Liver (tissue), 9 donors: ENCODE data around the gene IGSF6. TPM values are rescaled to one million over a fixed set of nuclear protein-coding genes. Genes with fewer than 3 reads are reported as not detected.

Experiments
- DNase-seq: peaks from one replicate; pipeline ENCODE4 v3.0.0-alpha.2; 2017; ENCODE audit warnings: low spot score
- H3K27ac ChIP-seq, 2 donors: one replicate each; pipeline ENCODE4 v1.7.0; 2013; ENCODE audit warnings: inconsistent platforms in 2 of 2, low read length in 2 of 2, control low read depth in 1 of 2, low read depth in 1 of 2, mild to moderate bottlenecking in 1 of 2
- H3K27me3 ChIP-seq, 4 donors: one replicate each; pipeline versions ENCODE4 v1.6.1 to v1.7.0; 2013; ENCODE audit warnings: low read length in 3 of 4, inconsistent platforms in 1 of 4, mild to moderate bottlenecking in 1 of 4, moderate library complexity in 1 of 4; ENCODE audit not compliant: control insufficient read depth in 4 of 4, insufficient read depth in 4 of 4
- H3K36me3 ChIP-seq, 4 donors: one replicate each; pipeline versions ENCODE4 v1.6.1 to v1.7.0; 2013; ENCODE audit warnings: low read length in 3 of 4, mild to moderate bottlenecking in 3 of 4, low read depth in 1 of 4, moderate library complexity in 1 of 4; ENCODE audit not compliant: control insufficient read depth in 4 of 4, insufficient read depth in 3 of 4
- H3K4me1 ChIP-seq, 4 donors: one replicate each; pipeline versions ENCODE4 v1.6.1 to v1.7.0; 2013; ENCODE audit warnings: low read length in 3 of 4, mild to moderate bottlenecking in 3 of 4, moderate library complexity in 1 of 4; ENCODE audit not compliant: control insufficient read depth in 4 of 4, insufficient read depth in 4 of 4
- H3K4me3 ChIP-seq, 3 donors: one replicate each; pipeline versions ENCODE4 v1.6.1 to v1.7.0; 2013; ENCODE audit warnings: low read length in 3 of 3, control low read depth in 1 of 3, low read depth in 1 of 3, mild to moderate bottlenecking in 1 of 3
- H3K9ac ChIP-seq, 2 donors: one replicate each; pipeline ENCODE4 v1.7.0; 2013; ENCODE audit warnings: low read length in 2 of 2, mild to moderate bottlenecking in 2 of 2, moderate library complexity in 2 of 2, control low read depth in 1 of 2, low read depth in 1 of 2
- H3K9me3 ChIP-seq, 4 donors: one replicate each; pipeline versions ENCODE4 v1.6.1 to v1.7.0; 2013; ENCODE audit warnings: low read length in 3 of 4; ENCODE audit not compliant: control insufficient read depth in 4 of 4
- EGR1 ChIP-seq, 2 donors: IDR thresholded peaks; 2 replicates each; pipeline ENCODE4 v1.6.1; 2016 to 2018; ENCODE audit warnings: antibody characterized with exemption in 2 of 2, low read depth in 2 of 2
- FOXA2 ChIP-seq: IDR thresholded peaks from 2 replicates; pipeline ENCODE4 v1.6.1; 2016; ENCODE audit warnings: antibody characterized with exemption
- GABPA ChIP-seq, 2 donors: IDR thresholded peaks in 1 of 2; conservative IDR thresholded peaks in 1 of 2; 2 replicates each; pipeline ENCODE4 v1.6.1; 2016; ENCODE audit warnings: antibody characterized with exemption in 2 of 2, mild to moderate bottlenecking in 1 of 2, moderate library complexity in 1 of 2
- JUND ChIP-seq, 2 donors: IDR thresholded peaks; 2 replicates each; pipeline ENCODE4 v1.6.1; 2016; ENCODE audit warnings: antibody characterized with exemption in 2 of 2
- NR2F2 ChIP-seq: IDR thresholded peaks from 2 replicates; pipeline ENCODE4 v1.6.1; 2016; ENCODE audit warnings: antibody characterized with exemption
- TAF1 ChIP-seq: conservative IDR thresholded peaks from 2 replicates; pipeline ENCODE4 v1.6.1; 2016; ENCODE audit warnings: antibody characterized with exemption, mild to moderate bottlenecking
- YY1 ChIP-seq: IDR thresholded peaks from 2 replicates; pipeline ENCODE4 v1.6.1; 2016; ENCODE audit warnings: antibody characterized with exemption, mild to moderate bottlenecking
- WGBS: extraction: QIAGEN DNeasy Blood & Tissue Kit; methylation state at CpG from one replicate; pipeline ENCODE4 v1.1.7; 2013; 5-methylcytosine and 5-hydroxymethylcytosine counted together
- polyA plus RNA-seq, 2 donors: library from polyadenylated mRNA; stranded (reverse) in 1 of 2; unstranded in 1 of 2; fragments of 200-250 nt in 1 of 2; fragments of >200 nt in 1 of 2; fragmentation: Nextera tagmentation in 1 of 2; extraction: Ambion mirVana in 1 of 2; gene quantifications; one replicate each; pipeline versions ENCODE4 v1.2.1 to v1.2.3, GENCODE V29; 2013 to 2015
- total RNA-seq, 2 donors: library from RNA; depleted of rRNA; stranded (reverse); fragments of >200 nt; gene quantifications; one replicate each; pipeline ENCODE4 v1.2.3, GENCODE V29; 2014
- TF ChIP-seq, protein P1 (sequence below): IDR thresholded peaks from 2 replicates; pipeline ENCODE4 v1.6.1; 2016; ENCODE audit warnings: antibody characterized with exemption
- TF ChIP-seq, protein P2 (sequence below): IDR thresholded peaks from 2 replicates; pipeline ENCODE4 v1.6.1; 2016; ENCODE audit warnings: antibody characterized with exemption
- TF ChIP-seq, protein P3 (sequence below): IDR thresholded peaks from 2 replicates; pipeline ENCODE4 v1.6.1; 2016; ENCODE audit warnings: antibody characterized with exemption
- TF ChIP-seq, protein P4 (sequence below): IDR thresholded peaks from 2 replicates; pipeline ENCODE4 v1.6.1; 2016; ENCODE audit warnings: antibody characterized with exemption, mild to moderate bottlenecking
- TF ChIP-seq, protein P5 (sequence below): fragments of 150-350 bp; IDR thresholded peaks from 2 replicates; pipeline ENCODE4 v1.5.1; 2017; ENCODE audit warnings: improper control_type of control experiment, low read depth, low read length; ENCODE audit not compliant: missing input control
- donor health status: healthy.
- donor health status: healthy.
- donor health status: healthy.
- donor health status: healthy.
- donor health status: healthy.

Gene IGSF6
- total and polyA plus RNA-seq, 4 donors, result 2.6 to 27.3 (median 5.4) TPM

DNA sequence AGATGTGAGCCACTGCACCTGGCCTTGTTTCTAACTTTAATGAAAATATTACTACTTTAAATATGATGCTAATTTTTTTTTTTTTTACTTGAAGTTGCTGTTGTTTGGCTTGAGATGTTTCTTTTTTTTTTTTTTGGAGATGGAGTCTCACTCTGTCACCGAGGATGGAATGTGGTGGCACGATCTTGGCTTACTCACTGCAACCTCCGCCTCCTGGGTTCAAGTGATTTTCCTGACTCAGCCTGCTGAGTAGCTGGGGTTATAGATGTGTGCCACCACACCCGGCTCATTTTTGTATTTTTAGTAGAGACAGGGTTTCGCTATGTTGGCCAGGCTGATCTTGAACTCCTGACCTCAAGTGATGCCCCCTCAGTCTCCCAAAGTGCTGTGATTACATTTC, 23.6 kb downstream of the IGSF6 start:
- TF ChIP-seq, protein P1, sequence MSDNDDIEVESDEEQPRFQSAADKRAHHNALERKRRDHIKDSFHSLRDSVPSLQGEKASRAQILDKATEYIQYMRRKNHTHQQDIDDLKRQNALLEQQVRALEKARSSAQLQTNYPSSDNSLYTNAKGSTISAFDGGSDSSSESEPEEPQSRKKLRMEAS, result no peak
- 96% methylated on average over 5 of the region's 5 CpGs for WGBS
- peaks cover 0 to 7% (median 3%) of the 10 kb centered on the region in 4 donors for H3K4me1 ChIP-seq

DNA sequence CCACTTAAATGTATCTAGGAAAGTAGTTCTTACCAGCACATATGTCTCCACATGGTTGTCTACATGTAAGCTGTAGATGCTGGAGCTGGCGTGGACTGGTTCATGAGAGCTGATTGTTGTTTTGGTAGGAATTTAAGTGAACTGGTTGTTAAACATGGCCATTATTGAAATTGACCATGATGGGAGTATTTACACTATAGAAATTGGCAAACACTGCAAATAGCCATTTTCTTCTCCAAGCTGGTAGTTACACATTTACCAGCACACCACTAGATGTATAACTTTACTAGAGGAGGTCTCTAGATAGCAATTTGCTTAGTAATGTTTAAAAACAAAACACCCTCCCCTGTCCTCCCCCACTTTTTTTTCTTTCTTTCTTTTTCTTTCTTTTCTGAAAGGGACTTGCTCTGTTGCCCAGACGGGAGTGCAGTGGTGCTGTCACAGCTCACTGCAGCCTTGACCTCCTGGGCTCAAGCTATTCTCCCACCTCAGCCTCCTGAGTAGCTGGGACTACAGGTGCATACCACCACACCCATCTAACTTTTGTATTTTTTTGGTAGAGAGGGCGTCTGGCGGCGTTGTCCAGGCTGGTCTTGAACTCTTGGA, 24.2 kb downstream of the IGSF6 start:
- Histone ChIP-seq H3K36me3 (peaks cover 2 to 13% (median 9%) of the 10 kb centered on the region in 4 donors), H3K9ac (no peak overlapping the region)

More for the DNA sequence above, 23.6 kb downstream of the IGSF6 start:
- no peak overlapping the region for H3K27ac ChIP-seq
- H3K4me3 ChIP-seq, result no peak overlapping the region
- no peaks in the 10 kb centered on the region for H3K9me3 ChIP-seq
- H3K36me3 ChIP-seq, result peaks cover 2 to 13% (median 9%) of the 10 kb centered on the region in 4 donors
- H3K27me3 ChIP-seq, result no peaks in the 10 kb centered on the region
- H3K9ac ChIP-seq, result no peak overlapping the region
- no peak for DNase-seq

More for the DNA sequence above, 24.2 kb downstream of the IGSF6 start:
- no peak overlapping the region for H3K27ac ChIP-seq
- WGBS, result 98% methylated on average over 5 of the region's 5 CpGs
- no peak for DNase-seq
- peaks cover 0 to 7% (median 3%) of the 10 kb centered on the region in 4 donors for H3K4me1 ChIP-seq
- H3K9me3 ChIP-seq, result no peaks in the 10 kb centered on the region
- no peak overlapping the region for H3K4me3 ChIP-seq
- no peak for TF ChIP-seq EGR1 (IDR thresholded peaks at IDR 0.05; ENCODE audit: low read depth in 2 of 2)
- no peak for TF ChIP-seq FOXA2
- no peak for TF ChIP-seq NR2F2
- TF ChIP-seq, protein P2, sequence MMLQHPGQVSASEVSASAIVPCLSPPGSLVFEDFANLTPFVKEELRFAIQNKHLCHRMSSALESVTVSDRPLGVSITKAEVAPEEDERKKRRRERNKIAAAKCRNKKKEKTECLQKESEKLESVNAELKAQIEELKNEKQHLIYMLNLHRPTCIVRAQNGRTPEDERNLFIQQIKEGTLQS, result no peak
- no peak for TF ChIP-seq GABPA (IDR thresholded peaks at IDR 0.05 in 1 of 2, conservative IDR thresholded peaks at IDR 0.05 in 1 of 2)
- no peak for TF ChIP-seq TAF1
- no peak for TF ChIP-seq YY1
- TF ChIP-seq, protein P3, sequence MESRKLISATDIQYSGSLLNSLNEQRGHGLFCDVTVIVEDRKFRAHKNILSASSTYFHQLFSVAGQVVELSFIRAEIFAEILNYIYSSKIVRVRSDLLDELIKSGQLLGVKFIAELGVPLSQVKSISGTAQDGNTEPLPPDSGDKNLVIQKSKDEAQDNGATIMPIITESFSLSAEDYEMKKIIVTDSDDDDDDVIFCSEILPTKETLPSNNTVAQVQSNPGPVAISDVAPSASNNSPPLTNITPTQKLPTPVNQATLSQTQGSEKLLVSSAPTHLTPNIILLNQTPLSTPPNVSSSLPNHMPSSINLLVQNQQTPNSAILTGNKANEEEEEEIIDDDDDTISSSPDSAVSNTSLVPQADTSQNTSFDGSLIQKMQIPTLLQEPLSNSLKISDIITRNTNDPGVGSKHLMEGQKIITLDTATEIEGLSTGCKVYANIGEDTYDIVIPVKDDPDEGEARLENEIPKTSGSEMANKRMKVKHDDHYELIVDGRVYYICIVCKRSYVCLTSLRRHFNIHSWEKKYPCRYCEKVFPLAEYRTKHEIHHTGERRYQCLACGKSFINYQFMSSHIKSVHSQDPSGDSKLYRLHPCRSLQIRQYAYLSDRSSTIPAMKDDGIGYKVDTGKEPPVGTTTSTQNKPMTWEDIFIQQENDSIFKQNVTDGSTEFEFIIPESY, result no peak
- TF ChIP-seq, protein P4, sequence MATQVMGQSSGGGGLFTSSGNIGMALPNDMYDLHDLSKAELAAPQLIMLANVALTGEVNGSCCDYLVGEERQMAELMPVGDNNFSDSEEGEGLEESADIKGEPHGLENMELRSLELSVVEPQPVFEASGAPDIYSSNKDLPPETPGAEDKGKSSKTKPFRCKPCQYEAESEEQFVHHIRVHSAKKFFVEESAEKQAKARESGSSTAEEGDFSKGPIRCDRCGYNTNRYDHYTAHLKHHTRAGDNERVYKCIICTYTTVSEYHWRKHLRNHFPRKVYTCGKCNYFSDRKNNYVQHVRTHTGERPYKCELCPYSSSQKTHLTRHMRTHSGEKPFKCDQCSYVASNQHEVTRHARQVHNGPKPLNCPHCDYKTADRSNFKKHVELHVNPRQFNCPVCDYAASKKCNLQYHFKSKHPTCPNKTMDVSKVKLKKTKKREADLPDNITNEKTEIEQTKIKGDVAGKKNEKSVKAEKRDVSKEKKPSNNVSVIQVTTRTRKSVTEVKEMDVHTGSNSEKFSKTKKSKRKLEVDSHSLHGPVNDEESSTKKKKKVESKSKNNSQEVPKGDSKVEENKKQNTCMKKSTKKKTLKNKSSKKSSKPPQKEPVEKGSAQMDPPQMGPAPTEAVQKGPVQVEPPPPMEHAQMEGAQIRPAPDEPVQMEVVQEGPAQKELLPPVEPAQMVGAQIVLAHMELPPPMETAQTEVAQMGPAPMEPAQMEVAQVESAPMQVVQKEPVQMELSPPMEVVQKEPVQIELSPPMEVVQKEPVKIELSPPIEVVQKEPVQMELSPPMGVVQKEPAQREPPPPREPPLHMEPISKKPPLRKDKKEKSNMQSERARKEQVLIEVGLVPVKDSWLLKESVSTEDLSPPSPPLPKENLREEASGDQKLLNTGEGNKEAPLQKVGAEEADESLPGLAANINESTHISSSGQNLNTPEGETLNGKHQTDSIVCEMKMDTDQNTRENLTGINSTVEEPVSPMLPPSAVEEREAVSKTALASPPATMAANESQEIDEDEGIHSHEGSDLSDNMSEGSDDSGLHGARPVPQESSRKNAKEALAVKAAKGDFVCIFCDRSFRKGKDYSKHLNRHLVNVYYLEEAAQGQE, result no peak
- TF ChIP-seq, protein P5, sequence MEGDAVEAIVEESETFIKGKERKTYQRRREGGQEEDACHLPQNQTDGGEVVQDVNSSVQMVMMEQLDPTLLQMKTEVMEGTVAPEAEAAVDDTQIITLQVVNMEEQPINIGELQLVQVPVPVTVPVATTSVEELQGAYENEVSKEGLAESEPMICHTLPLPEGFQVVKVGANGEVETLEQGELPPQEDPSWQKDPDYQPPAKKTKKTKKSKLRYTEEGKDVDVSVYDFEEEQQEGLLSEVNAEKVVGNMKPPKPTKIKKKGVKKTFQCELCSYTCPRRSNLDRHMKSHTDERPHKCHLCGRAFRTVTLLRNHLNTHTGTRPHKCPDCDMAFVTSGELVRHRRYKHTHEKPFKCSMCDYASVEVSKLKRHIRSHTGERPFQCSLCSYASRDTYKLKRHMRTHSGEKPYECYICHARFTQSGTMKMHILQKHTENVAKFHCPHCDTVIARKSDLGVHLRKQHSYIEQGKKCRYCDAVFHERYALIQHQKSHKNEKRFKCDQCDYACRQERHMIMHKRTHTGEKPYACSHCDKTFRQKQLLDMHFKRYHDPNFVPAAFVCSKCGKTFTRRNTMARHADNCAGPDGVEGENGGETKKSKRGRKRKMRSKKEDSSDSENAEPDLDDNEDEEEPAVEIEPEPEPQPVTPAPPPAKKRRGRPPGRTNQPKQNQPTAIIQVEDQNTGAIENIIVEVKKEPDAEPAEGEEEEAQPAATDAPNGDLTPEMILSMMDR, result no peak
- TF ChIP-seq JUND (IDR thresholded peaks at IDR 0.05), result no peak
- no peaks in the 10 kb centered on the region for H3K27me3 ChIP-seq
